OCI-M1 (cell line): ENCODE data around the gene CACNB4.
A peak's percentile ranks its signal among the peaks of the same experiment; 100 is the strongest.

Experiments used
- DNase-seq: peaks from one replicate; lab custom pipeline; 2025; lab: John Stamatoyannopoulos, UW

CACNB4 gene

GRCh38 chr2:152088006-152088405 is 10.8 kb downstream of the CACNB4 start:
- DNase-seq: no peak

- no peak for DNase-seq
Observed at GRCh38 chr2:152086231-152086630, 12.6 kb downstream of the CACNB4 start.

GRCh38 chr2:152084076-152084475 is 14.8 kb downstream of the CACNB4 start:
- no peak for DNase-seq

- no peak for DNase-seq
Observed at GRCh38 chr2:152083202-152083875, 15.5 kb downstream of the CACNB4 start.

GRCh38 chr2:152078662-152079061 is 20.2 kb downstream of the CACNB4 start:
- no peak for DNase-seq

- DNase-seq: no peak
Observed at GRCh38 chr2:152078023-152078422, 20.8 kb downstream of the CACNB4 start.

- no peak for DNase-seq
Observed at GRCh38 chr2:152075461-152076050, 23.3 kb downstream of the CACNB4 start.

GRCh38 chr2:152072011-152072410 is 26.8 kb downstream of the CACNB4 start:
- DNase-seq: no peak

- DNase-seq: no peak
Observed at GRCh38 chr2:152071518-152071917, 27.3 kb downstream of the CACNB4 start.

GRCh38 chr2:152071092-152071491 is 27.8 kb downstream of the CACNB4 start:
- no peak for DNase-seq

GRCh38 chr2:152068226-152068625 is 30.6 kb downstream of the CACNB4 start:
- no peak for DNase-seq

- no peak for DNase-seq
Observed at GRCh38 chr2:152067823-152068222, 31.0 kb downstream of the CACNB4 start.

- no peak for DNase-seq
Observed at GRCh38 chr2:152065945-152066344, 32.9 kb downstream of the CACNB4 start.

- DNase-seq: no peak
Observed at GRCh38 chr2:152064001-152064400, 34.8 kb downstream of the CACNB4 start.

GRCh38 chr2:152063325-152063924 is 35.4 kb downstream of the CACNB4 start:
- no peak for DNase-seq

- DNase-seq: no peak
Observed at GRCh38 chr2:152062125-152063091, 36.4 kb downstream of the CACNB4 start.

GRCh38 chr2:152061383-152061782 is 37.5 kb downstream of the CACNB4 start:
- no peak for DNase-seq

- no peak for DNase-seq
Observed at GRCh38 chr2:152058655-152059054, 40.2 kb downstream of the CACNB4 start.

GRCh38 chr2:152056418-152056817 is 42.4 kb downstream of the CACNB4 start:
- no peak for DNase-seq

GRCh38 chr2:152055366-152056108 is 43.3 kb downstream of the CACNB4 start:
- DNase-seq: peak; percentile 67

- peak; percentile 82 for DNase-seq
Observed at GRCh38 chr2:152054593-152054992, 44.3 kb downstream of the CACNB4 start.

- DNase-seq: no peak
Observed at GRCh38 chr2:152051436-152051835, 47.4 kb downstream of the CACNB4 start.
